Activated T-cell treated with anti-CD3 and anti-CD28 coated beads, Interleukin-2, amount 50 U/mL, for 1 hour (primary cell): Measurements from ENCODE around the gene SHLD2.
"Not testable (repeated sequence)": the region's sequence is repeated elsewhere in the genome, so short reads cannot be mapped to it uniquely, and the experiment has no call there.

Source experiments
- DNase-seq: peaks from one replicate; pipeline ENCODE4 v3.0.0-alpha.2; 2020

Gene SHLD2, protein sequence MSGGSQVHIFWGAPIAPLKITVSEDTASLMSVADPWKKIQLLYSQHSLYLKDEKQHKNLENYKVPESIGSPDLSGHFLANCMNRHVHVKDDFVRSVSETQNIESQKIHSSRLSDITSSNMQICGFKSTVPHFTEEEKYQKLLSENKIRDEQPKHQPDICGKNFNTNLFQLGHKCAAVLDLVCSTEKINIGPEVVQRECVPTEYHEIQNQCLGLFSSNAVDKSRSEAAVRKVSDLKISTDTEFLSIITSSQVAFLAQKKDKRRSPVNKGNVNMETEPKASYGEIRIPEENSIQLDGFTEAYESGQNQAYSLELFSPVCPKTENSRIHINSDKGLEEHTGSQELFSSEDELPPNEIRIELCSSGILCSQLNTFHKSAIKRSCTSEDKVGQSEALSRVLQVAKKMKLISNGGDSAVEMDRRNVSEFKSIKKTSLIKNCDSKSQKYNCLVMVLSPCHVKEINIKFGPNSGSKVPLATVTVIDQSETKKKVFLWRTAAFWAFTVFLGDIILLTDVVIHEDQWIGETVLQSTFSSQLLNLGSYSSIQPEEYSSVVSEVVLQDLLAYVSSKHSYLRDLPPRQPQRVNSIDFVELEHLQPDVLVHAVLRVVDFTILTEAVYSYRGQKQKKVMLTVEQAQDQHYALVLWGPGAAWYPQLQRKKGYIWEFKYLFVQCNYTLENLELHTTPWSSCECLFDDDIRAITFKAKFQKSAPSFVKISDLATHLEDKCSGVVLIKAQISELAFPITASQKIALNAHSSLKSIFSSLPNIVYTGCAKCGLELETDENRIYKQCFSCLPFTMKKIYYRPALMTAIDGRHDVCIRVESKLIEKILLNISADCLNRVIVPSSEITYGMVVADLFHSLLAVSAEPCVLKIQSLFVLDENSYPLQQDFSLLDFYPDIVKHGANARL

GRCh38 chr10:87094373-87095235 lies at the start of gene SHLD2, which contains the start of gene GLUD1:
TSS of gene SHLD2 (plus strand) at chr10:87095206. CDS start at chr10:87151355, 56,149 bp downstream.
TSS of gene GLUD1 (minus strand) at chr10:87094843. CDS start at chr10:87094769, 74 bp downstream.
- peak; percentile 89 for DNase-seq

GRCh38 chr10:87045434-87045938 lies 49.5 kb upstream of the SHLD2 start:
- DNase-seq, result no peak

- no peak for DNase-seq
Measured at GRCh38 chr10:87053111-87053510, 41.9 kb upstream of the SHLD2 start.

- no peak for DNase-seq
Measured at GRCh38 chr10:87053577-87054181, 41.3 kb upstream of the SHLD2 start.

GRCh38 chr10:87054373-87055295 lies 40.4 kb upstream of the SHLD2 start:
- DNase-seq, result no peak

GRCh38 chr10:87058171-87058570 lies 36.8 kb upstream of the SHLD2 start:
- DNase-seq, result no peak

- DNase-seq, result no peak
Measured at GRCh38 chr10:87059401-87059800, 35.6 kb upstream of the SHLD2 start.

DNA sequence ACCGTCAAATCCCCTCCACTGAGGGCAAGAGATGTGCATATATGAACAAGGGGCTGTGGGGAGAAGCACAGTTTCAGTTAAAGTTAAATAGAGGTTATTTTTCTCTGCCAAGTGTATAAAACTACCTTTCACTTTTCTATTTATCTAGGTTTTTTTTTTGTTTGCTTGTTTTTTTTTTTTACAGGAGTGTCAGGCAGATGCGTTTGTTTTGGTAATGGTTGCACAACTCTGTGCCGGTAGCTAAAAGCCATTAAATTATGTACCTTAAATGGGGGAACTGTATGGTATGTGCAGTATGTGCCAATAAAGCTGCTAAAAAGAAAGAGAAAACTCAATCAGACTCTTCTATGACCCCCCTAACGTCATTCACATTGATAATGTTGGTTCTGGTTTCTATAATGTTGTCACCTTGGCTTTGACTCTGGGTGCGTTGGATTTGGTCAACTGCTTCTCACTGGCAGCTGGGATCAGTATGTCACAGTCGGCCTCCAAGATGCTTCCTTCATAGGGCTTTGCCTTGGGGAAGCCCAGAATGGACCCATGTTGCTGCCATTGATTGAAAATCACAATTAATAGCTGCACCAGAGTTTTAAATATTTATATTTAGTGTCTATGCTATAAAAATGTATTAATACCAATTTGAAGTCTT lies 34.6 kb upstream of the SHLD2 start:
- no peak for DNase-seq

DNA sequence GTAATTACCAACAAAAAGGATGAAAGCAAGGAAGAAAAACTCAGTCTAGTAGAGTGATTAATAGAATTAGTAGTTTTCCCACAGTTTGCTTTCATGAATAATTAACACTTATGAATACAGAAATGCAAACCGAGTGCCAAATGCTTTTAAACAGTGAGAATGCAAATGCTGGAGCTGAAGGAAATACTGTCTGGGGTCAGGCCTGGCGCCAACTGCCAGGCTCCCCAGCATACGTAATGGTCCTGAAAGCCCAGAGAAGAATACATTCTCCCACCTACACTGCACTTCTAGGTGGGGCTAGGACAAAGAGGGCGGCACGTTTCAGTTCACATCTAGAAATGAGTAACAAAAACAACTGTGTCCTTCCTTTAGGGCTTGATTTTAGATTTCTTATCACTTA lies 30.4 kb upstream of the SHLD2 start:
- no peak for DNase-seq

- DNase-seq, result no peak
Measured at GRCh38 chr10:87066178-87066577, 28.8 kb upstream of the SHLD2 start.

GRCh38 chr10:87066865-87067264 lies 28.1 kb upstream of the SHLD2 start:
- DNase-seq, result no peak

GRCh38 chr10:87068281-87068680 lies 26.7 kb upstream of the SHLD2 start:
- DNase-seq, result no peak

GRCh38 chr10:87072449-87072848 lies 22.6 kb upstream of the SHLD2 start:
- no peak for DNase-seq

DNA sequence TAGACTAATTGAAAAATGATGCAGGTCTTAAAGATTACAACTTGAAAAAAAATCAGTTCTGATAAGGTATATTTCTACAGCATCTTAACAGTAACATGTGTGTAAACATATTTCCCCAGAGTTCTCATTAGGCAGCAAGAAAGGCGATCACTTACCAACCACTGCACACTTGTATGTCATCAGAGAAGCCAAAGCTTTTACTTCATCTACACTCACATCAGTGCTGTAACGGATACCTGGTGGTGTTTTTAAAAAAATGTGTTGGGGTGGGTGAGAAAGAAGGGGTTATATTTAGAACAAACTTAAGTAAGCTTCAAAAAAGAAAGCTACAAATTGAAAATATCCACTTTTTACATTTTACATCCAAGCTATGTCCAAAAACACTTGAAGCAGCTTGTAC lies 18.6 kb upstream of the SHLD2 start:
- not testable (repeated sequence) for DNase-seq

DNA sequence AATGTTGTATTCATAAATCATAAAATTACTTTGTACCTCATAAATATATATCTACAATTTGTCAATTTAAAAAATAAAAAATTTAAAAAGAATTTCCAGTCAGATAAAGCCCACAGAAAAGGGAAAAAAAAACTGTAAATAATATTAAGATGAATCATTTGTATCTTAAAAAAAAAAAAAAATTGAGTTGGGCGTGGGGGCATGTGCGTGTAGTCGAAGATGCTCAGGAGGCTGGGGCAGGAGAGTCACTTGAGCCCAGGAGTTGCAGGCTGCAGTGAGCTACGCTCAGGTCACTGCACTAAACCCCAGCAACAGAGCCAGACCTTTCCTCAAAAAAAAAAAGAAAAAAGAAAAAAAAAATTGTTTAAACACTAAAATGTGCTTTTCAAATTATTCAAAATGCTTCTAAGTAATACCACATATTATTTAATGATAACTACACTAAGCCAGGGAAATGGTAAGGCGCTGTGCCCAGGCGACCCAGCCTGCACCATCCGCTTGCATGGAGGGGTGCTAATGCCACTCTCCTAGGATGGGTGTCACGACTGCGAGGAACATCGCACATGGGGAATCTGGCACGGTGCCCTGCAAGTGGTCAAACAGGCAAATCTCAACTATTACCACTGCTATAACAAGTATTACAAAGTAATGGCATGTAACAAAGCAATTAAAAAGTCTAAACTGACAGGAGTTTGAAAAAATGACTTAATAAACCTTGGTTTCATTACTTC lies 15.7 kb upstream of the SHLD2 start:
- no peak for DNase-seq

GRCh38 chr10:87080621-87081020 lies 14.4 kb upstream of the SHLD2 start:
- DNase-seq, result not testable (repeated sequence)

DNA sequence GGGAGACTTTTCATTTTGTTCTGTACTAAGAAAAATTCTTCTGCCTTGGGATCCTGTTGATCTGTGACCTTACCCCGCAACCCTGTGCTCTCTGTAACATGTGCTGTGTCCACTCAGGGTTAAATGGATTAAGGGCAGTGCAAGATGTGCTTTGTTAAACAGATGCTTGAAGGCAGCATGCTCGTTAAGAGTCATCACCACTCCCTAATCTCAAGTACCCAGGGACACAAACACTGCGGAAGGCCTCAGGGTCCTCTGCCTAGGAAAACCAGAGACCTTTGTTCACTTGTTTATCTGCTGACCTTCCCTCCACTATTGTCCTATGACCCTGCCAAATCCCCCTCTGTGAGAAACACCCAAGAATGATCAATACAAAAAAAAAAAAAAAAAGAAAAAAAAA lies 13.4 kb upstream of the SHLD2 start:
- DNase-seq, result not testable (repeated sequence)

DNA sequence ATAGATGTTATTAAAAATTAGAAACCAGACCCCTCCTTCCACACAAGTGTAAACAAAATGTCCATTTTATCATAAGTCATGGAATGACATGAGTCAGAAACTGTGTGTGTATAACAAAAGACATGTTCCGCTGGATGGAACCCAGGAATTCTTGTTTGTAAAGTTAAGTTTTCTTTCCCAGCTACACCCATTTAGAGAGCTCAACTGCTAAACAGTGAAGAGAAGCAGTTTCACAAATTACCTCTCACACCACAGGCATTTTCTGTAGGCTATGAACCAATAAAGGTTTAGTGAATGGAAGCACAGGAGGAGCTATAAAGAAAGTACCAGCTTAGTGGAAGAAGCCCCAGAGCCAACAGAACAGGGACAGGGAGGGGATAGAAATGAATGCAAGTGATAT lies 12.8 kb upstream of the SHLD2 start:
- DNase-seq, result not testable (repeated sequence)

GRCh38 chr10:87083576-87084290 lies 11.3 kb upstream of the SHLD2 start:
- DNase-seq, result not testable (repeated sequence)
